Common myeloid progenitor, CD34-positive (primary cell): ENCODE data around the gene FUBP3.

ENCODE experiments used
- CTCF ChIA-PET: fragments of 350-600 bp; sonication (Branson Sonifier 250); formaldehyde crosslinking; loops from one replicate; lab custom pipeline; 2021; ENCODE audit warnings: antibody characterized with exemption; lab: Charles Lee
- POLR2A ChIA-PET: fragments of 350-600 bp; sonication (Branson Sonifier 250); formaldehyde crosslinking; loops from one replicate; lab custom pipeline; 2021; ENCODE audit warnings: antibody characterized with exemption; lab: Charles Lee
- DNase-seq, 3 donors: peaks; one replicate each; pipeline versions ENCODE4 v3.0.0 to v3.0.0-alpha.2; 2013
- H3K27ac ChIP-seq, 2 experiments: 1 replicate in 1 of 2; 2 replicates in 1 of 2; pipeline ENCODE4 v1.7.0; 2013; ENCODE audit warnings: inconsistent platforms in 2 of 2, low read length in 2 of 2, mild to moderate bottlenecking in 2 of 2, low read depth in 1 of 2, moderate library complexity in 1 of 2; ENCODE audit not compliant: severe bottlenecking in 2 of 2, insufficient read depth in 1 of 2, poor library complexity in 1 of 2
- H3K27me3 ChIP-seq, 5 experiments: replicated peaks in 2 of 5; 1 replicate in 3 of 5; 2 replicates in 2 of 5; pipeline versions ENCODE4 v1.6.1 to v1.7.0; 2013; ENCODE audit warnings: low read length in 4 of 5, mild to moderate bottlenecking in 2 of 5, moderate library complexity in 2 of 5, inconsistent platforms in 1 of 5; ENCODE audit not compliant: insufficient read depth in 5 of 5, control insufficient read depth in 4 of 5
- H3K36me3 ChIP-seq, 4 experiments: 1 replicate in 2 of 4; 2 replicates in 2 of 4; pipeline versions ENCODE4 v1.6.1 to v1.7.0; 2013; ENCODE audit warnings: low read length in 3 of 4, control low read depth in 1 of 4, mild to moderate bottlenecking in 1 of 4; ENCODE audit not compliant: control insufficient read depth in 4 of 4, insufficient read depth in 4 of 4
- H3K4me1 ChIP-seq, 4 experiments: 1 replicate in 3 of 4; 2 replicates in 1 of 4; pipeline versions ENCODE4 v1.6.1 to v1.7.1; 2013; ENCODE audit warnings: low read length in 3 of 4, mild to moderate bottlenecking in 3 of 4, control low read depth in 1 of 4, inconsistent platforms in 1 of 4, moderate library complexity in 1 of 4; ENCODE audit not compliant: control insufficient read depth in 4 of 4, insufficient read depth in 4 of 4; ENCODE audit errors: control extremely low read depth in 1 of 4
- H3K4me3 ChIP-seq, 7 experiments: 1 replicate in 4 of 7; 2 replicates in 3 of 7; pipeline versions ENCODE4 v1.5.1 to v1.7.0; 2013; ENCODE audit warnings: mild to moderate bottlenecking in 7 of 7, low read length in 6 of 7, moderate library complexity in 6 of 7, inconsistent platforms in 2 of 7, low read depth in 2 of 7, control low read depth in 1 of 7; ENCODE audit not compliant: insufficient read depth in 4 of 7, control insufficient read depth in 1 of 7; ENCODE audit errors: extremely low read depth in 1 of 7
- H3K9me3 ChIP-seq, 5 experiments: 1 replicate in 4 of 5; 2 replicates in 1 of 5; pipeline versions ENCODE4 v1.6.1 to v1.7.1; 2013; ENCODE audit warnings: low read length in 4 of 5, mild to moderate bottlenecking in 2 of 5, inconsistent platforms in 1 of 5, low read depth in 1 of 5, moderate library complexity in 1 of 5; ENCODE audit not compliant: control insufficient read depth in 4 of 5, insufficient read depth in 2 of 5; ENCODE audit errors: control extremely low read depth in 1 of 5
- WGBS: methylation state at CpG from one replicate; pipeline ENCODE4 v1.1.5; 2013; ENCODE audit not compliant: insufficient coverage; 5-methylcytosine and 5-hydroxymethylcytosine counted together

FUBP3 gene

DNA sequence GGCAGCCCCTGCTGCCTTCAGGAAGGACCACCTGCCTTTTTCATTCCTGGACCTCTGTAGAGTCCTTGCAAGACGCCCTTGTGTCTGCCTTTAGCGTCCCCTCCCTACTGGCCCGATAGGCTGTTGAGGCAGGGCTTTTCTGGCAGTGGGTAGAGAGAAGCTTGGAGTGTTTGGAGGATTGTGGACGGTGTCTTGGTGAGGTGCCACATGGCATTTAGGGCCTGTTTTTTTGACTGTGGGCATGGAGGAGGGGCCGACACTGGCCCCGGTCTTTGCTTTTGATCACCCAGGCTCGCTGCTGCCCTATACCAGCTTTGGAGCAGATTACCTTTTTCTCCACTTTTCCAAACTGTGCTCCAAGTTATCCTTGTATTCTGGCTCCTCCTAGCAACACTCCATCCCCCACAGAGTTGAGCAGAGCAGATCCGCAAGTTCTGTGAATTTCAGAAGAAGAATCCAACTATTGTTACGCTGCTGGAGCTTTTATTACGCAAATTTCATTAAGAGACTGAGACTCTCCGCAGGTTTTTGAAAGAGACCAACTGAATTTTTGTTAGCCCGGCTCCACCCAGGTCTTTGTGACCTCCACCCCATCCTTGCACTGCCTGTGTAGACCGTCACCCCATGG, 50.2 kb downstream of the FUBP3 start:
- DNase-seq, result no peak
- H3K27ac ChIP-seq, result no peak overlapping the region
- ChIA-PET POLR2A (no interaction called here), CTCF (no interaction called here)
- H3K9me3 ChIP-seq, result no peaks in the 10 kb centered on the region
- WGBS, result 97% methylated on average over 11 of the region's 13 CpGs
- H3K27me3 ChIP-seq, result no peaks in the 10 kb centered on the region
- H3K36me3 ChIP-seq, result peaks cover 19 to 93% (median 68%) of the 10 kb centered on the region in 4 experiments
- no peaks in the 10 kb centered on the region for H3K4me1 ChIP-seq
- H3K4me3 ChIP-seq, result no peak overlapping the region

DNA sequence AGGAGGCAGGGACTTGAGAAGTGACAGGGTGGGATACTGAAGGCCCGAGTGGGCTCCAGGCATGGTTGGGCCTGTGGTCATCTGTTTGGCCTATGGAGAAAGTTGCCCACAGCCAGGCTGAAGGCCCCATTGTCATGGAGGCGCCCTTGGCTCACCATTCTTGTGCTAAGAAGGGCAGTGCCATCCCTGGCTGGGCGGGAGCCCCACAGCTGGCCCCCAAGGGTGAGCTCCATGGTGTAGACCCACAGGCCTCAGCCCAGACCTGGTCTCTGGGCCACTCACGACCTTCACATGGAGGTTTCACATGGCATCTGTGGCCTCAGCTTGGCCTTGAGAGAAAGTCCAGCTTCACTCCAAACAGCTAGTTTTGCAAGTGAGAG, 50.7 kb downstream of the FUBP3 start:
- Histone ChIP-seq H3K4me1 (no peaks in the 10 kb centered on the region), H3K9me3 (no peaks in the 10 kb centered on the region), H3K4me3 (no peak overlapping the region), H3K36me3 (peaks cover 16 to 97% (median 69%) of the 10 kb centered on the region in 4 experiments), H3K27ac (no peak overlapping the region), H3K27me3 (no peaks in the 10 kb centered on the region)
- CTCF ChIA-PET, result interaction anchor here (1.6 kb wide), 1 partner anchor 11 kb away, joined by 4 read pairs; no protein-coding TSS in a partner anchor
- POLR2A ChIA-PET, result no interaction called here
- no peak for DNase-seq
- 97% methylated on average over 4 of the region's 4 CpGs for WGBS

DNA sequence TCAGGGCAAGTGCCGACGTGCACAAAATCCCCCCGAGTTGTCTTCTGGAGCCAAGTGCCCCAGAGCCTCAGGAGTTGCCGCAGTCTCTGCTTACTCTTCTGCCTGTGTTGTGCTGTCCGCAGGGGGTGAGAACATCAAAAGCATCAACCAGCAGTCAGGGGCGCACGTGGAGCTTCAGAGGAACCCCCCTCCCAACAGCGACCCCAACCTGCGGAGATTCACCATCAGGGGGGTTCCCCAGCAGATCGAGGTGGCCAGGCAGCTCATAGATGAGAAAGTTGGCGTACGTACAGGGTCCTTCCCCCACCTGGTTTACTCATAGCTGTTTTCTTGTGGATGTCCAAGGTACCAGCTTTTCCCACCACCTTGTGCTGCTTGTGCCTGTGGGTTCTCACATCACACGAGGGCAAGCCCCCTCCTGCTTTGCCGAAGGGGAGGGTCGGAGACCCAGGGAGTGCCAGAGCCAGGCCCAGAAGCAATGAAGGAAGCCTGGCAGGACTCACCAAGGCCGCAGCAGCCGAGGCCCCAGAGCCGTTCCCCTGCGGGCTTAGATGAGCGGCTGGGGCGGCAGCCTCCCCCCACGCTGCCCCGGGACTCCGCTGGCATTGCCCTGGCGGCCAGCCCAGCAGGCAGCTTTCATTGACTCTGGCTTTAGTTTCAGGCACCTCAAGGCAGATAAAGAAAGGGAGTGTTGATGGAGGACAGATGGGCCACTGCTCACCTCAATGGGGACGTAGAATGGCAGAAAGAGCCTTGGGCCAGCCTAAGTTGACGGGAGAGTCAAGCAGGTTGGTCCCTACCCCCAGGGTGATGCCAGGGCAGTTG, 51.3 kb downstream of the FUBP3 start:
- ChIA-PET CTCF (interaction anchor here (1.0 to 1.6 kb wide), 2 partner anchors 11 to 20 kb away, joined by 3 to 4 read pairs; no protein-coding TSS in a partner anchor), POLR2A (no interaction called here)
- DNase-seq, result no peak
- Histone ChIP-seq H3K27ac (no peak overlapping the region), H3K4me3 (no peak overlapping the region), H3K27me3 (no peaks in the 10 kb centered on the region), H3K9me3 (no peaks in the 10 kb centered on the region), H3K36me3 (peaks cover 15 to 95% (median 67%) of the 10 kb centered on the region in 4 experiments), H3K4me1 (no peaks in the 10 kb centered on the region)
- WGBS, result 96% methylated on average over 21 of the region's 27 CpGs

DNA sequence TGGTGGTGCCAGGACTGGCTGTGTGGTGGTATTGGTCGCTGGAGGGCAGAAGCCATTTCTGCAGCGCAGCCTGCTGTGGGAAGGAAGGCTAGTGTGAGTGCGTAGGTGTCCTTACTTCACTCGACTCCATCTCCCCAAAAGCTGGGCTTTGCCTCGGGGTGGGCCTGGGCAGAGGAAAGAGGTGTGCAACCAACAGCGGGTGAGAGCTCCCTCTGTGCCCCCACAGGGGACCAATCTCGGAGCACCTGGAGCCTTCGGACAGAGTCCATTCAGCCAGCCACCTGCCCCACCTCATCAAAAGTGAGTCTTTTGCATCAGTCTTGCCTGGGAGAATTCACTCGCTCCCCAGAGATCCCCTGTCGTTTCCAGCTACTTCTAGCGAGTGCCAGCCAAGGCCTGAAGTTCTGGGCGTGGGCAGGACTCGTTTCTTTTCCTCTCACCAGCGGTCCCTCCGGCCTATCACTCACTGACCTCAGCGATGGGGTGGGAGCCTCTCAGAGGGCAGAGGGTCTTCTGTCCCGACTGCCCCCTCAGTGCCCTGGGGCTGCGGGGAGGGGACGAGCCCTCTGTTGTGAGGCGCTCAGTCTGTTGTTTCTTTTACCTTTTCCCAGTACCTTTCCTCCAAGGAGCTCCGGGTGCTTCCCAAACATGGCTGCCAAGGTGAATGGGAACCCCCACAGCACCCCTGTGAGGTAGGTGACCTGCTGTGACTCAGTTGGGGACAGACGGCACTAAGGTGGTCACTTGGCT, 52.1 kb downstream of the FUBP3 start:
- CTCF ChIA-PET, result interaction anchor here (1.0 to 1.6 kb wide), 2 partner anchors 10 to 19 kb away, joined by 3 to 4 read pairs; no protein-coding TSS in a partner anchor

DNA sequence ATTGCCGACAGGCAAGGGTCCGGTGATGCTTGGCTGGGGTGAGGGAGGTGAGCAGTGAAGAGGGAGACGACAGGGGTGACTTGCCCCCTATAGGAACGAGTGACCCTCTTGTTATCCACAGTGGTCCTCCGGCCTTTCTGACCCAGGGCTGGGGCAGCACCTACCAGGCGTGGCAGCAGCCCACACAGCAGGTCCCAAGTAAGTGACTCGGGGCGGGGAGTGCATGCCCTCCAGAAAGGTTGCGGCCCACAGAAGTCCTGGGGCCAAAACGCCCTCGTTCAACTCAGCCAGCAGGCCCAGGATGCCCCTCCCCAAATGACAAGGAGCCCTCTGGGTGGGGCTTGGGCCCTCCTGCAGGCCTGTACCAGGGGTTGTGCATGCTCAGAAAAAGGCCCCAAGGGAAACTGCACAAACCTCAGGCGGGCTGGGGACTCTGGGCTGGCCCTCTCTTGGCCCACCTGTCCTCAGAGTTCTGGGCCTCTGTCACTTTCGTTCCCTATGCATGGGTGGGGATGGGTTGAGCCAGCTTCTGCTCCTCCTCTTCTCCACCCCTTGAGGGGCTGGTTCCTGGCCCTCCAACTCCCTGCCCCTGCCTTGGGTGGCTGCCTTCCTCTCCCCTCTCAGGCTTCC, 52.8 kb downstream of the FUBP3 start:
- ChIA-PET POLR2A (no interaction called here), CTCF (no interaction called here)
- Histone ChIP-seq H3K9me3 (no peaks in the 10 kb centered on the region), H3K4me3 (no peak overlapping the region), H3K36me3 (peaks cover 10 to 93% (median 68%) of the 10 kb centered on the region in 4 experiments), H3K27me3 (no peaks in the 10 kb centered on the region), H3K27ac (no peak overlapping the region), H3K4me1 (no peaks in the 10 kb centered on the region)
- 99% methylated on average over 13 of the region's 13 CpGs for WGBS
- no peak for DNase-seq

More for the DNA sequence above, 52.1 kb downstream of the FUBP3 start:
- POLR2A ChIA-PET, result no interaction called here
- no peaks in the 10 kb centered on the region for H3K4me1 ChIP-seq
- DNase-seq, result no peak
- peaks cover 15 to 95% (median 69%) of the 10 kb centered on the region in 4 experiments for H3K36me3 ChIP-seq
- H3K27me3 ChIP-seq, result no peaks in the 10 kb centered on the region
- H3K4me3 ChIP-seq, result no peak overlapping the region
- no peaks in the 10 kb centered on the region for H3K9me3 ChIP-seq
- no peak overlapping the region for H3K27ac ChIP-seq
- 97% methylated on average over 22 of the region's 22 CpGs for WGBS

DNA sequence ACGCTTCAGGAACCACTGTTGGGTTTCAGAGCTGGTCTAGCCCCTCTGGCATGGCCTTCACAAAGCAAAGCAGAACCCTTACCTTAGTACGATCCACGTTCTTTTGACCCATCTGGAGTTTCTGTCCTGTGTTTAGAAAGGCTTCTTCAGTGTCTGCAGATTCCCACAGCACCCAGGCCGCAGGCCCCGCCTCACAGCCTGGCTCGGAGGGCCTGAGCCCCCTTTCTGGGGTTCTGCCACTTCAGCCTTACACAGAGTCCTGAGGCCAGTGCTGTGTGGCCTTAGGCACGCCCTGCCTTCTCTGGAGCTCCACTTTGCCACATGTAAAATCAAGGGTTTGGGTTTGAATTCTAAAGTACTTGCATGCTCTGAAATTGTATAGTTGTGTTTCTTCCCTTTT, 53.5 kb downstream of the FUBP3 start:
- ChIA-PET POLR2A (no interaction called here), CTCF (no interaction called here)
- Histone ChIP-seq H3K36me3 (peaks cover 10 to 90% (median 62%) of the 10 kb centered on the region in 4 experiments), H3K4me1 (no peaks in the 10 kb centered on the region), H3K4me3 (no peak overlapping the region), H3K27me3 (no peaks in the 10 kb centered on the region), H3K9me3 (no peaks in the 10 kb centered on the region), H3K27ac (no peak overlapping the region)
- no peak for DNase-seq
- WGBS, result 98% methylated on average over 7 of the region's 7 CpGs
